Posterior cingulate gyrus (tissue), 11 donors: ENCODE results near the gene PPP6R2.

ENCODE experiments used
- DNase-seq, 10 donors: peaks; one replicate each; pipeline versions ENCODE4 v3.0.0 to v3.0.0-alpha.2; 2020 to 2021; ENCODE audit warnings: mixed read lengths in 3 of 10
- intact Hi-C: fragments of 100-400 bp; cut with DNase I; formaldehyde crosslinking; loops from one replicate; pipeline ENCODE4 v1.15.1; 2023

PPP6R2 gene

GRCh38 chr22:50304528-50305392 is 38.4 kb upstream of the PPP6R2 start:
- DNase-seq: peak in 2 of 10 donors; percentile 59 to 68
- intact Hi-C loops: no loop called here

GRCh38 chr22:50305393-50305922 is 37.7 kb upstream of the PPP6R2 start:
- no peak for DNase-seq
- intact Hi-C loops: no loop called here

- intact Hi-C loops: no loop called here
- DNase-seq: peak in 9 of 10 donors; percentile 50 to 95 (median 76)
Measured at GRCh38 chr22:50305923-50306566, 37.1 kb upstream of the PPP6R2 start.

- intact Hi-C loops: no loop called here
- peak; percentile 55 to 97 (median 82) for DNase-seq
Measured at GRCh38 chr22:50306753-50307749, 36.1 kb upstream of the PPP6R2 start, which contains the start of gene PLXNB2. Gene PLXNB2 (minus strand): TSS chr22:50307646. CDS start chr22:50290584, 17,062 bp downstream.

GRCh38 chr22:50307890-50308596 is 35.1 kb upstream of the PPP6R2 start:
- intact Hi-C loops: loop anchor here (2.0 kb wide), 1 partner anchor 19 kb away; the partner anchor contains the start of gene DENND6B
- DNase-seq: no peak

GRCh38 chr22:50308597-50308935 is 34.6 kb upstream of the PPP6R2 start:
- intact Hi-C loops: loop anchor here (2.0 kb wide), 1 partner anchor 18 kb away; the partner anchor contains the start of gene DENND6B
- peak in 4 of 10 donors; percentile 50 to 95 (median 54) for DNase-seq

DNA sequence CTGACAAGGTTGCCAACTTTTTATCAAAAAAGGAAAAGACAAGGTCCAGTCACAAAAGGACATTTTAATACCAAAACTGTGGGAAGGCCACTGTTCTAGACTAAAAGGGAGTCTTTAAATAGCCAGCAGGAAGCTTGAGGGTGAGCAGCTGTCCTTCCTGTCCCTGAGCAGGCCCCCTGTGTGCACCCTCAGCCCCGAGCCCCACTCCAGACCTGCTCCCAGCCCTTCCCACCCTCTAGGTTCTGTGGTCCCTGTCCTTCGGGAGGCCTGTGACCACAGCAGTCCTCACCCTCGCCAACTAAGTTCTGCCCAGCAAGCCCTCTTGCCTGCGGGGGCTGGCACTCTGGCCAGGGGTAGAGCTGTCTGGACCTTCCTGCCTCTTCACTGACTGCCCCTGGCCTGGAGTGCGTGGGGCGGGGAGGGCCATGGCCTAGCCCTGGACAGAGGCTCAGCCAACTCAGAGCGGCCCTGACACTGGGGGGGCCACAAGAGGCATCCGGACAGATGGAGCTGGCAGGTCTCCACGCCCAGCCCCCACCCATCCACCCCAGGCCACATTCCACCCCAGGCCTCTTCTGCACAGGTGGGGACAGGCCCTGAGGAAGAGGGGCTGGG is 34.0 kb upstream of the PPP6R2 start:
- intact Hi-C loops: loop anchor here (2.0 kb wide), 1 partner anchor 18 kb away; the partner anchor contains the start of gene DENND6B
- peak in 1 of 10 donors; percentile 87 for DNase-seq

- no peak for DNase-seq
- intact Hi-C loops: loop anchor here (2.0 kb wide), 1 partner anchor 17 kb away; the partner anchor contains the start of gene DENND6B
Measured at GRCh38 chr22:50309601-50309991, 33.5 kb upstream of the PPP6R2 start.

DNA sequence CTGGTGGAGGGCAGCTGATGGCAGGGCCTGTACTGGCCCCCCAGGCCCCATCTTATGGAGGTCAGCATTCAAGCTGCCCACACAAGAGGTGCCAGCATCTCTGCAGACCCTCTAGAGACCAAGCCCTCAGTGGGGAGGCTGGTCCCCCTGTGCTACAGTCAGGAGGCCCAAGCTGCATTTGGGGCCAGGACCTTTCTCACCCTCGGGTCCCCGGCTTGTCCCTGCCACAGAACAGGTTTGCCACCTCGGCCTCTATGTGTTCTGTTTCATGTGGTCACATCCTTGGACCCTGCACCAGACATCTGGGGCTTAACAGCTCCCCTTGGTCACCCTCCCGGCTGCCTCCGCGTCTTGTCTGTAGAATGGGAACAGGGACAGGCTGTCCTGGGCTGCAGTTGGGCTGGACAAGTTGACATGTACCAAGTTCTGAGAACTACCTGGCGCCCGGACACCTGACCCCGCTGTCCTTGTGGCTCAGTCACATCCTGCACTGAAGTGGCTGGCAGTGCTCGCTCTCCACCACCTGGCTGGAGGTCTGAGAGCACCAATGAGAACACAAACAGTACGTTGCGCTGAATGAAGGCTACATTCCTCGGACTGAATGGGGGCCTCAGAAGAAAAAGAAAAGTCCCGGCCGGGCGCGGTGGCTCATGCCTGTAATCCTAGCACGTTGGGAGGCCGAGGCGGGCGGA is 33.0 kb upstream of the PPP6R2 start:
- no peak for DNase-seq
- intact Hi-C loops: no loop called here

DNA sequence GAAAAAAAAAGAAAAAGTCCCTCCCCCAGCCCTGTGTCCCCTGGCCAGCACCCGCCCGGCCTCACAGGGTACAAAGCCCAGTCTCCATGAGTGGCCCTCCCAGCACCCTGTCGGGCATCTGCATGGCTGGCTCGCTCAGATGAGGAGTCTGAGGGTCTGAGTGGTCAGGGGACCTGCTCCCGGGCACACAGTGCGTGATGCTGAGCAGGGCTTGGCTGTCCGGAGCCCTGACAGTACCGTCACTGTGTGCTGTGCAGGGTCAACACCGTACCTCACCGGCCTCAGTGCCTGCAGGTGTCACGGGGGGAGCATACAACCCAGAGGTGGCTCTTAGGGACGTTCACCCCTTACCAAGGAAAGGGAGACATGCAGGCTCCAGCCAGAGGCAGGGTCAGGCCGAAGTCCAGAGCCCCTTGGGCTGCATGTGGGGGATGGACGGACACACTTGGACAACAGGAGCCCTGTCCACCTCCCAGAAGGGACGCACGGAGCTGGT is 32.1 kb upstream of the PPP6R2 start:
- intact Hi-C loops: no loop called here
- DNase-seq: no peak

DNA sequence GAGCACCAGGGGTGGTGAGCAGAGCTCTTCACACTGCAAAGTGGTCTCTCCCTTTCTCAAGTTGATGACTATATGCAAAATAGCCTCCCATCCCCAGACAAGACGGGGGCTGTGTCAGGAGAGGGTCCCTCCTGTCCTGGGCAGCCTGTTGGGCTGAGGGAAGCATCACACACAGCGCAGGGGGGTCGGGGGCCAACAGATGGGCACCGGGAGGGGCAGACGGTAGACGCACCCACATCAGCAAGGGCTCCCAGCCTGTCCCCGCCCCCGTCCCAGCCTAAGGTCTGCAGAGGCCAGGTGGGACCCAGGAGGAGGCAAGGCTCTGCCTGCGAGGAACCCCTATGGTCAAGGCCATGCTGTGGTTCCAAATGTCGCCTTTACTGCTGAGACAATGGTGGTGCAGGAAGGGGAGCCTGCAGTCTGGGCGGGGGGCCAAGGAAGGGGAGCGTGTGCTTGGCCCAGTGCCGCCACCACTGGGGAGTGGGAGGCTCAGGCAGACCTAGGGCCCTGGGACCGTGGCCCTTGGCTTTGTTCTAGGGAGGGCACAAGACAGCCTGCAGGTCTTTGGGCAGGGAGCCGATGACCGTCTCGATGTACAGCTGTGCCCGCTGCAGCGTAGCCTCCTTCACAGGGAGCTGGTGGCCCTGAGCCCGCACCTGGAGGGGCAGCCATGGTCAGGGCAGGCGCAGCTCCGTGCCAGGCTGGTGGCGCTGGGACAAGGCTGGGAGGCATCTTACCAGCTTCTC is 31.3 kb upstream of the PPP6R2 start:
- intact Hi-C loops: no loop called here
- peak in 1 of 10 donors; percentile 82 for DNase-seq

DNA sequence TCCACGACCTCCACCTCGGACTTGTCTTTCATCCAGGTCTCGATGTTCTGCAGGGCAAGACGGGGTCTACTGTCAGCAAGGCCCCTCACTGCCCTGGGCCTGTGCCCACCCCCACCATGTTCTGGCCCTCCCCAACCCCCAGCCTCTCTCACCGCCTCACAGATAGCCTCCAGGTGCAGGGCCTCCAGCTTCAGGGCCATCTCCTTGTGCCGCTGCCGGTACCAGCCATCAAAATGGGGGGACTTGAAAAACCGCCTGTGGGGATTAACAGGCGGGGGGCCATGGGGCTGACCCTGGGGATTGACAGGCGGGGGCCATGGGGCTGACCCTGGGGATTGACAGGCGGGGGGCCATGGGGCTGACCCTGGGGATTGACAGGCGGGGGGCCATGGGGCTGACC is 30.8 kb upstream of the PPP6R2 start:
- intact Hi-C loops: no loop called here
- DNase-seq: no peak

DNA sequence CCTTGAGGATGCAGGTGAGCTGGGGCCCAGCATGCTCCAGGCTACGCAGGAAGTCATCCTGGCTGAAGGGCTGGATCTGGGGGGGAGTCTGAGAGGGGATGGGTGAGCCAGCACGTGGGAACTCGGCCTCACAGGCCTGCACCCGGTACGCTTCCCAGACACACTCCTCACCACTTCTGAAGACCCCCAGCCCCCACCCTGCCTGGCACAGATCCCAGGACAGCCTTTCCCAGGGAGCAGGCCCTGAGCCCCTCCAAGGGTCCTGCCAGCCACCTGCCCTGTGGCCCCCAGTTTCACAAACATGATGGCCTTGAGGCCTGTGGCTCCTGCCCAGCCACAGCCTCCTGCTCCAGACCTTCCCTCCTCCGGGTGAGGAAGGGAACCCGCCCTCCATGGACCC is 30.1 kb upstream of the PPP6R2 start:
- DNase-seq: peak in 2 of 10 donors; percentile 56 to 73
- intact Hi-C loops: no loop called here

DNA sequence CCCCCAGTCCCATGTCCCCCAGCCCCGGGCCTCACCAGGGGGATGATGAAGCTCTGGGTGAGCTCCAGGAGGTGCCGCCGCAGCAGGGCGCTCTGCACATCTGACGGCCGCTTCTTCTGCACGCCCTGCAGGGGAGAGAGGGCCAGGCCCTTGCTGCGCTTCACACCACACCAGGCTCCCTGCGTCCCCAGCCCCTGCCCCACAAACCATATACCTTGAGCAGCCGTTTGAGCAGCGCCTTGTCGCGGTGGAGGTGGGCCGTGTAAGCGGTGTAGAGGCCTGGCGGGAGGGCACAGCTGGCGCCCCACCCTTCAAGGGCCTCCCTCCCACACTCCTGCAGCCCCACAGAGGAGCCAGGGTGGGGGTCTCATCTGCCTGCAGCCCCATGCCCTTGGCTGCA is 29.5 kb upstream of the PPP6R2 start:
- intact Hi-C loops: no loop called here
- no peak for DNase-seq

GRCh38 chr22:50314081-50314454 is 29.1 kb upstream of the PPP6R2 start:
- intact Hi-C loops: no loop called here

DNA sequence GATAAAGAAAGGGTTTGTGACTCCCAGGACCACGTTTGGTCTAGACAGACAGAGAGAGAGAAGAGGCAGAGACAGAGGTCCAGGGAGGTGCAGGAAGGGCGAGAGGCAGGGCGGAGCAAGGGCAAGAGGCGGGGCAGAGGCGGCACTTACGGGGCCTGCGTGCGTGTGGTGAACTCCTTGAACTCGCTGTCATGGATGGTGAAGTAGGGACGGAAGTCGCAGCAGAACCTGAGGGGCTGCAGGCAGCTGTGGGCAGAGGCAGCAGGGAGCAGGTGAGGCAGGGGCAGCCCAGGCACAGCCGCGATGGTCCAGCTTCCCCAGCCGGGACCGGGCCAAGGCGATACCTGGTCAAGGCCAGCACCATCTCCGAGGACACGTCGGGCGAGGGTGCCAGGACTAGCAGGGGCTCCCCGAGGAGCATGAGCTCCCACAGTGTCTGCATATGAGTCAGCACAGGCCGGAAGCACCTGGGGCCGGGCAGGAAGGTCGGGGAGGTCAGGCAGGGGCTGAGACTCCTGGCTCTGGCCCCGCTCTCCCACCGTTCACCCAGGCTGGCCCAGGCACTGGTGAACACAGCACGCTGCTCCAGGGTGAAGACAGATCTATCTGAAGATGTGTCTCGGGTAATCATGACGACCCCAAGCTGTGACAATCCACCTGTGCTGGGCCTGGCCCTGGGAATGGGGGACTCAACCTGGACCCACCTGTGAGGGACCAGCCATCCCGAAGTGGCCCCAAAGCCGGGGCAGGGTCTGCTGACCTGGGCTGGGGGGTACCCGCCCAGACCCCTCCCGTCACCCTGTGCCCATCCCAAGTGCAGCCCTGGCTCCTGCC is 28.5 kb upstream of the PPP6R2 start:
- intact Hi-C loops: no loop called here
- DNase-seq: peak in 2 of 10 donors; percentile 26 to 71

More at GRCh38 chr22:50314081-50314454, 29.1 kb upstream of the PPP6R2 start:
- peak in 1 of 10 donors; percentile 61 for DNase-seq
